IPS-NIHi11 (cell line): ENCODE measurements around the gene KRTAP3-2.
"Not testable (repeated sequence)": the region's sequence is repeated elsewhere in the genome, so short reads cannot be mapped to it uniquely, and the experiment has no call there.

ENCODE experiments used
- DNase-seq: peaks from one replicate; pipeline ENCODE4 v3.0.0; 2012; ENCODE audit warnings: mixed read lengths, low spot score

Gene KRTAP3-2

GRCh38 chr17:40999563-40999962 lies at the start of gene KRTAP3-2:
Gene KRTAP3-2, minus strand, starts transcription at chr17:40999906. Its CDS starts 53 bp downstream, at chr17:40999853.
- not testable (repeated sequence) for DNase-seq

GRCh38 chr17:41049110-41049509 lies 49.4 kb upstream of the KRTAP3-2 start:
- DNase-seq: no peak

- no peak for DNase-seq
These were observed 48.7 kb upstream of the KRTAP3-2 start for GRCh38 chr17:41048441-41048840.

- not testable (repeated sequence) for DNase-seq
These were observed 47.2 kb upstream of the KRTAP3-2 start, which contains the start of gene KRTAP2-1 for GRCh38 chr17:41046735-41047465. Gene KRTAP2-1, minus strand, starts transcription at chr17:41047316. Its CDS starts 49 bp downstream, at chr17:41047267.

- no peak for DNase-seq
These were observed 43.2 kb upstream of the KRTAP3-2 start for GRCh38 chr17:41042953-41043352.

- DNase-seq: not testable (repeated sequence)
These were observed 41.3 kb upstream of the KRTAP3-2 start, which contains the start of gene KRTAP1-1 for GRCh38 chr17:41040783-41041571. Gene KRTAP1-1, minus strand, starts transcription at chr17:41041450. Its CDS starts 53 bp downstream, at chr17:41041397.

GRCh38 chr17:41037853-41038350 lies 38.2 kb upstream of the KRTAP3-2 start:
- DNase-seq: no peak

GRCh38 chr17:41034346-41034935 lies 34.7 kb upstream of the KRTAP3-2 start, which contains the start of gene KRTAP1-3:
Gene KRTAP1-3, minus strand, starts transcription at chr17:41034874. Its CDS starts 53 bp downstream, at chr17:41034821.
- DNase-seq: not testable (repeated sequence)

- no peak for DNase-seq
These were observed 30.0 kb upstream of the KRTAP3-2 start, which contains the start of gene KRTAP1-4 for GRCh38 chr17:41029633-41030245. Gene KRTAP1-4, minus strand, starts transcription at chr17:41030195. Its CDS starts 117 bp downstream, at chr17:41030078.

- DNase-seq: no peak
These were observed 27.2 kb upstream of the KRTAP3-2 start, which contains the start of gene KRTAP1-5 for GRCh38 chr17:41026715-41027471. Gene KRTAP1-5, minus strand, starts transcription at chr17:41027208. Its CDS starts 53 bp downstream, at chr17:41027155.

- no peak for DNase-seq
These were observed 25.0 kb upstream of the KRTAP3-2 start for GRCh38 chr17:41024697-41025096.

GRCh38 chr17:41020336-41020735 lies 20.6 kb upstream of the KRTAP3-2 start:
- no peak for DNase-seq

- peak; percentile 8 for DNase-seq
These were observed 19.7 kb upstream of the KRTAP3-2 start for GRCh38 chr17:41019415-41019814.

GRCh38 chr17:41018541-41018940 lies 18.8 kb upstream of the KRTAP3-2 start:
- DNase-seq: no peak

- DNase-seq: no peak
These were observed 17.0 kb upstream of the KRTAP3-2 start for GRCh38 chr17:41016578-41017215.

- DNase-seq: no peak
These were observed 15.7 kb upstream of the KRTAP3-2 start for GRCh38 chr17:41015454-41015853.

GRCh38 chr17:41013606-41014005 lies 13.9 kb upstream of the KRTAP3-2 start:
- no peak for DNase-seq

GRCh38 chr17:41013181-41013580 lies 13.5 kb upstream of the KRTAP3-2 start:
- no peak for DNase-seq

- DNase-seq: no peak
These were observed 12.8 kb upstream of the KRTAP3-2 start for GRCh38 chr17:41012326-41013120.
